ENCODE data around the gene PCCA. TPM values are rescaled to one million over a fixed set of nuclear protein-coding genes. Genes with fewer than 3 reads are reported as not detected.

Gene PCCA
- total RNA-seq, 2 donors from 2014 or later = 52.7 to 66.4 TPM

GRCh38 chr13:100240109-100240779 is 151.4 kb downstream of the PCCA start:
- Histone ChIP-seq H3K27me3 (replicated peaks; ENCODE audit: insufficient read depth) (no peaks in the 10 kb centered on the region), H3K36me3 (no peaks in the 10 kb centered on the region), H3K4me3 (no peak overlapping the region), H3K4me1 (replicated peaks) (no peaks in the 10 kb centered on the region), H3K9me3 (no peaks in the 10 kb centered on the region), H3K27ac (no peak overlapping the region)
- intact Hi-C loops (cut with DNase I) = no loop called here
- 96% methylated on average over 4 of the region's 4 CpGs for WGBS
- no peak for DNase-seq (ENCODE audit: low spot score)
- no peak for TF ChIP-seq POLR2A (IDR thresholded peaks at IDR 0.05)
- TF ChIP-seq, protein P1, sequence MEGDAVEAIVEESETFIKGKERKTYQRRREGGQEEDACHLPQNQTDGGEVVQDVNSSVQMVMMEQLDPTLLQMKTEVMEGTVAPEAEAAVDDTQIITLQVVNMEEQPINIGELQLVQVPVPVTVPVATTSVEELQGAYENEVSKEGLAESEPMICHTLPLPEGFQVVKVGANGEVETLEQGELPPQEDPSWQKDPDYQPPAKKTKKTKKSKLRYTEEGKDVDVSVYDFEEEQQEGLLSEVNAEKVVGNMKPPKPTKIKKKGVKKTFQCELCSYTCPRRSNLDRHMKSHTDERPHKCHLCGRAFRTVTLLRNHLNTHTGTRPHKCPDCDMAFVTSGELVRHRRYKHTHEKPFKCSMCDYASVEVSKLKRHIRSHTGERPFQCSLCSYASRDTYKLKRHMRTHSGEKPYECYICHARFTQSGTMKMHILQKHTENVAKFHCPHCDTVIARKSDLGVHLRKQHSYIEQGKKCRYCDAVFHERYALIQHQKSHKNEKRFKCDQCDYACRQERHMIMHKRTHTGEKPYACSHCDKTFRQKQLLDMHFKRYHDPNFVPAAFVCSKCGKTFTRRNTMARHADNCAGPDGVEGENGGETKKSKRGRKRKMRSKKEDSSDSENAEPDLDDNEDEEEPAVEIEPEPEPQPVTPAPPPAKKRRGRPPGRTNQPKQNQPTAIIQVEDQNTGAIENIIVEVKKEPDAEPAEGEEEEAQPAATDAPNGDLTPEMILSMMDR (IDR thresholded peaks at IDR 0.05) = no peak
- no peak for TF ChIP-seq POLR2AphosphoS5 (IDR thresholded peaks at IDR 0.05)

- Histone ChIP-seq H3K27ac (no peak overlapping the region), H3K4me1 (replicated peaks) (no peaks in the 10 kb centered on the region), H3K36me3 (no peaks in the 10 kb centered on the region), H3K27me3 (replicated peaks; ENCODE audit: insufficient read depth) (no peaks in the 10 kb centered on the region), H3K4me3 (no peak overlapping the region), H3K9me3 (no peaks in the 10 kb centered on the region)
- intact Hi-C loops (cut with DNase I) = no loop called here
- DNase-seq (ENCODE audit: low spot score) = no peak
- 62% methylated on average over 3 of the region's 3 CpGs for WGBS
- no peak for TF ChIP-seq POLR2AphosphoS5 (IDR thresholded peaks at IDR 0.05)
Observed at GRCh38 chr13:100244431-100244830, 155.5 kb downstream of the PCCA start.

- Histone ChIP-seq H3K9me3 (no peaks in the 10 kb centered on the region), H3K27ac (no peak overlapping the region), H3K36me3 (no peaks in the 10 kb centered on the region), H3K4me1 (replicated peaks) (no peaks in the 10 kb centered on the region), H3K27me3 (replicated peaks; ENCODE audit: insufficient read depth) (no peaks in the 10 kb centered on the region), H3K4me3 (no peak overlapping the region)
- intact Hi-C loops (cut with DNase I) = no loop called here
- no peak for DNase-seq (ENCODE audit: low spot score)
- TF ChIP-seq POLR2A (IDR thresholded peaks at IDR 0.05) = no peak
- TF ChIP-seq, protein P1 (IDR thresholded peaks at IDR 0.05) = no peak
- no peak for TF ChIP-seq POLR2AphosphoS5 (IDR thresholded peaks at IDR 0.05)
- WGBS = 44% methylated on average over 1 of the region's 1 CpG
Observed at GRCh38 chr13:100245104-100245503, 156.2 kb downstream of the PCCA start.

DNA sequence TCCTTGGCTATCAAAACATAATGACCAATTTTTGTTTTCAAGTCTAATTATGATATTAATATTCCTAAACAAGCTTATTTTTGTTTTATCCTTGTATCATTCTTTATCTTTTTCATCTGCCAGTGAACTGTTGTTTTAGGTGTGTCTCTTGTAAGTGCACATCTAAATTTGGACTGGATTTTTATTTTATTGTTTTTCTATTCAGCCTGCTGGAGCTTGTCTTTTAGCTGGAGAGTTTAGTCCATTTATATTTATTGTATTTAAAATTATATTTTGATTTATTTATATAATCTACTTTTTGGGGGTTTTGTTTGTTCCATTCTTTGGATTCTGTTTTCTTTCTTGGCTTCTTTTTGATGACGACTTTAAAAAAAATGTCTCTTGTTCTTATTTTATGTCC is 159.0 kb downstream of the PCCA start:
- intact Hi-C loops (cut with DNase I) = no loop called here
- Histone ChIP-seq H3K4me1 (replicated peaks) (no peaks in the 10 kb centered on the region), H3K9me3 (no peaks in the 10 kb centered on the region), H3K4me3 (no peak overlapping the region), H3K27me3 (replicated peaks; ENCODE audit: insufficient read depth) (no peaks in the 10 kb centered on the region), H3K36me3 (no peaks in the 10 kb centered on the region), H3K27ac (no peak overlapping the region)
- 97% methylated on average over 1 of the region's 1 CpG for WGBS
- TF ChIP-seq POLR2AphosphoS5 (IDR thresholded peaks at IDR 0.05) (no peak), POLR2A (IDR thresholded peaks at IDR 0.05) (no peak)
- TF ChIP-seq, protein P1 (IDR thresholded peaks at IDR 0.05) = no peak
- no peak for DNase-seq (ENCODE audit: low spot score)

DNA sequence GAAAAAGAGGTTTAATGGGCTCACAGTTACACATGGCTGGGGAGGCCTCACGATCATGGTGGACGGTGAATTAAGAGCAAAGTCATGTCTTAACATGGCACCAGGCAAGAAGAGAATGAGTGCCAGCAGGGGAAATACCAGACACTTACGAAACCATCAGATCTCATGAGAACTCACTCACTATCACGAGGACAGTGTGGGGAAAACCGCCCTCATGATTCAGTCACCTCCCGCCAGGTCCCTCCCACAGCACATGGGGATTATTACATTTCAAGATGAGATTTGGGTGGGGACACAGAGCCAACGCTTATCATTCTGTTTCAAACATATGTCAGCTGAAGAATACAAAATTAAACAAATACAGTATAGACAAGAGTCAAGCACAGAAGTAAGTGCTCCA is 165.1 kb downstream of the PCCA start:
- intact Hi-C loops (cut with DNase I) = no loop called here
- 96% methylated on average over 7 of the region's 7 CpGs for WGBS

More for the DNA sequence above, 165.1 kb downstream of the PCCA start:
- Histone ChIP-seq H3K9me3 (no peaks in the 10 kb centered on the region), H3K4me1 (replicated peaks) (no peaks in the 10 kb centered on the region), H3K27me3 (replicated peaks; ENCODE audit: insufficient read depth) (no peaks in the 10 kb centered on the region), H3K4me3 (no peak overlapping the region), H3K36me3 (no peaks in the 10 kb centered on the region), H3K27ac (no peak overlapping the region)
- TF ChIP-seq POLR2A (IDR thresholded peaks at IDR 0.05) (no peak), POLR2AphosphoS5 (IDR thresholded peaks at IDR 0.05) (no peak)
- TF ChIP-seq, protein P1 (IDR thresholded peaks at IDR 0.05) = no peak
- no peak for DNase-seq (ENCODE audit: low spot score)

Measured in prostate gland (tissue), 2 donors.